HepG2 (cell line): Measurements from ENCODE around the gene VAC14. TPM values are rescaled to one million over a fixed set of nuclear protein-coding genes. Genes with fewer than 3 reads are reported as not detected.

Experiments used
- ATF7-NPFF ChIP-seq: sonication (generic); formaldehyde crosslinking; IDR thresholded peaks from 2 replicates; pipeline ENCODE4 v1.8.1; 2023; ENCODE audit warnings: mild to moderate bottlenecking, low read depth, missing genetic modification reagents, moderate library complexity
- CCAR2 ChIP-seq: fragments of 200-400 bp; formaldehyde crosslinking; optimal IDR thresholded peaks from 2 replicates; pipeline ENCODE3; 2018; ENCODE audit warnings: low read depth, mild to moderate bottlenecking, low read length, moderate library complexity
- DNMT3B ChIP-seq: conservative IDR thresholded peaks from 2 replicates; pipeline ENCODE4 v1.6.1; 2016; ENCODE audit warnings: missing biosample characterization, control low read depth
- HMG20B ChIP-seq: conservative IDR thresholded peaks from 2 replicates; pipeline ENCODE4 v1.6.1; 2016; ENCODE audit warnings: missing genetic modification reagents, missing compliant biosample characterization
- MAZ ChIP-seq, 2 experiments: sonication (generic) in 1 of 2; formaldehyde crosslinking in 1 of 2; IDR thresholded peaks; 2 replicates each; pipeline versions ENCODE4 v1.5.0 to v1.6.1; 2012 to 2020; ENCODE audit warnings: low read depth in 2 of 2, mild to moderate bottlenecking in 2 of 2, borderline replicate concordance in 1 of 2, improper control_type of control experiment in 1 of 2, low read length in 1 of 2, missing genetic modification reagents in 1 of 2, moderate library complexity in 1 of 2
- RAD51 ChIP-seq: fragments of 450-650 bp; IDR thresholded peaks from 2 replicates; pipeline ENCODE4 v1.6.1; 2016; ENCODE audit warnings: borderline replicate concordance
- RORA ChIP-seq: sonication (generic); formaldehyde crosslinking; IDR thresholded peaks from 2 replicates; pipeline ENCODE4 v1.5.0; 2020; ENCODE audit warnings: mild to moderate bottlenecking, missing genetic modification reagents, moderate library complexity
- SKI ChIP-seq: fragments of 450-650 bp; IDR thresholded peaks from one replicate; pipeline ENCODE4 v1.6.1; 2018; ENCODE audit warnings: mild to moderate bottlenecking; ENCODE audit not compliant: partially characterized antibody
- STAT5B ChIP-seq: sonication (generic); formaldehyde crosslinking; IDR thresholded peaks from 2 replicates; pipeline ENCODE4 v1.4.0; 2020; ENCODE audit warnings: missing genetic modification reagents
- THAP7 ChIP-seq: sonication (generic); formaldehyde crosslinking; IDR thresholded peaks from 2 replicates; pipeline ENCODE4 v1.8.1; 2023; ENCODE audit warnings: mild to moderate bottlenecking, missing genetic modification reagents
- TRIM24 ChIP-seq: sonication (generic); formaldehyde crosslinking; IDR thresholded peaks from 2 replicates; pipeline ENCODE4 v1.8.0; 2022; ENCODE audit warnings: mild to moderate bottlenecking, missing genetic modification reagents
- ZNF10 ChIP-seq: sonication (generic); formaldehyde crosslinking; IDR thresholded peaks from 2 replicates; pipeline ENCODE4 v1.4.0; 2020; ENCODE audit warnings: mild to moderate bottlenecking, low read depth, missing genetic modification reagents, borderline replicate concordance
- ZNF138 ChIP-seq: sonication (generic); formaldehyde crosslinking; IDR thresholded peaks from 2 replicates; pipeline ENCODE4 v1.5.0; 2020; ENCODE audit warnings: mild to moderate bottlenecking, low read depth, missing genetic modification reagents
- ZNF24 ChIP-seq: fragments of 450-650 bp; IDR thresholded peaks from 2 replicates; pipeline ENCODE4 v1.6.1; 2017; ENCODE audit warnings: antibody characterized with exemption, mild to moderate bottlenecking
- ZNF431 ChIP-seq: sonication (generic); formaldehyde crosslinking; IDR thresholded peaks from 2 replicates; pipeline ENCODE4 v1.9.0; 2022; ENCODE audit warnings: missing genetic modification reagents, low read depth, mild to moderate bottlenecking, borderline replicate concordance
- ZNF432 ChIP-seq: sonication (generic); formaldehyde crosslinking; IDR thresholded peaks from 2 replicates; pipeline ENCODE4 v1.5.0; 2020; ENCODE audit warnings: missing genetic modification reagents, mild to moderate bottlenecking, borderline replicate concordance
- ZNF569 ChIP-seq: sonication (generic); formaldehyde crosslinking; IDR thresholded peaks from 2 replicates; pipeline ENCODE4 v1.5.0; 2020; ENCODE audit warnings: mild to moderate bottlenecking, missing genetic modification reagents, moderate library complexity, borderline replicate concordance
- ZNF616 ChIP-seq: sonication (generic); formaldehyde crosslinking; IDR thresholded peaks from 2 replicates; pipeline ENCODE4 v1.5.0; 2020; ENCODE audit warnings: low read depth, mild to moderate bottlenecking, missing genetic modification reagents
- ZNF619 ChIP-seq: sonication (generic); formaldehyde crosslinking; IDR thresholded peaks from 2 replicates; pipeline ENCODE4 v1.4.0; 2020; ENCODE audit warnings: mild to moderate bottlenecking, missing genetic modification reagents
- ZNF737 ChIP-seq: sonication (generic); formaldehyde crosslinking; IDR thresholded peaks from 2 replicates; pipeline ENCODE4 v1.5.0; 2020; ENCODE audit warnings: missing genetic modification reagents, mild to moderate bottlenecking, borderline replicate concordance
- ZNF788 ChIP-seq: sonication (generic); formaldehyde crosslinking; IDR thresholded peaks from 2 replicates; pipeline ENCODE4 v1.5.0; 2020; ENCODE audit warnings: mild to moderate bottlenecking, missing genetic modification reagents, borderline replicate concordance
- polyA plus RNA-seq, 8 experiments: library from polyadenylated mRNA; depleted of rRNA in 3 of 8; stranded (reverse) in 7 of 8; unstranded in 1 of 8; fragments of >200 nt; fragmentation: Illumina TruSeq in 4 of 8; extraction: Trizol in 4 of 8; gene quantifications; 2 replicates each; pipeline versions ENCODE4 v1.2.1 to v1.2.3, GENCODE V29; 2011 to 2016; ENCODE audit warnings: low read depth in 4 of 8, missing spikeins in 1 of 8, mixed read lengths in 1 of 8; ENCODE audit not compliant: insufficient read depth in 1 of 8
- total RNA-seq, 5 experiments: library from RNA; depleted of rRNA; stranded (reverse); fragments of >200 nt; fragmentation: Illumina TruSeq; extraction: Trizol; gene quantifications; 2 replicates each; pipeline ENCODE4 v1.2.3, GENCODE V29; 2016; ENCODE audit warnings: low read depth in 1 of 5
- TF ChIP-seq, protein P1 (sequence below): sonication (generic); formaldehyde crosslinking; IDR thresholded peaks from 2 replicates; pipeline ENCODE4 v1.4.0; 2020; ENCODE audit warnings: missing genetic modification reagents, borderline replicate concordance

Gene VAC14
- total and polyA plus RNA-seq, 2 of the 13 experiments (the other 11 are each of a cell fraction or from before 2014, with no cell fraction given), result 23.5 to 24.6 TPM

GRCh38 chr16:70681382-70682238 is 119.3 kb downstream of the VAC14 start (continued):
- TF ChIP-seq ATF7-NPFF (peak; percentile 49; the same call in 1 of the 2 replicates), RAD51 (no peak), ZNF138 (no peak), DNMT3B (CRISPR knock-in tag) (peak; percentile 62; the same call in 1 of the 2 replicates), THAP7 (CRISPR knock-in tag) (peak; percentile 55; the same call in 1 of the 2 replicates), MAZ (IDR thresholded peaks at IDR 0.05; ENCODE audit: borderline replicate concordance, low read depth, low read length) (peak; percentile 79; the same call in 1 of the 2 replicates), MAZ (CRISPR knock-in tag; IDR thresholded peaks at IDR 0.05; ENCODE audit: low read depth) (peak; percentile 76), ZNF737 (CRISPR knock-in tag) (no peak), ZNF431 (CRISPR knock-in tag) (no peak), CCAR2 (no peak), STAT5B (CRISPR knock-in tag) (no peak), RORA (CRISPR knock-in tag) (no peak), HMG20B (CRISPR knock-in tag) (peak; percentile 17; the same call in 1 of the 2 replicates), ZNF569 (CRISPR knock-in tag) (no peak), ZNF619 (CRISPR knock-in tag) (peak; percentile 85; the same call in 1 of the 2 replicates), ZNF10 (CRISPR knock-in tag) (no peak), ZNF24 (no peak), ZNF432 (no peak), TRIM24 (CRISPR knock-in tag) (no peak), ZNF788 (CRISPR knock-in tag) (peak; percentile 14; the same call in 1 of the 2 replicates), SKI (no peak), ZNF616 (CRISPR knock-in tag) (0 out of 2 replicates have a peak, but pooled peaks have one; percentile 14)
- TF ChIP-seq, protein P1, sequence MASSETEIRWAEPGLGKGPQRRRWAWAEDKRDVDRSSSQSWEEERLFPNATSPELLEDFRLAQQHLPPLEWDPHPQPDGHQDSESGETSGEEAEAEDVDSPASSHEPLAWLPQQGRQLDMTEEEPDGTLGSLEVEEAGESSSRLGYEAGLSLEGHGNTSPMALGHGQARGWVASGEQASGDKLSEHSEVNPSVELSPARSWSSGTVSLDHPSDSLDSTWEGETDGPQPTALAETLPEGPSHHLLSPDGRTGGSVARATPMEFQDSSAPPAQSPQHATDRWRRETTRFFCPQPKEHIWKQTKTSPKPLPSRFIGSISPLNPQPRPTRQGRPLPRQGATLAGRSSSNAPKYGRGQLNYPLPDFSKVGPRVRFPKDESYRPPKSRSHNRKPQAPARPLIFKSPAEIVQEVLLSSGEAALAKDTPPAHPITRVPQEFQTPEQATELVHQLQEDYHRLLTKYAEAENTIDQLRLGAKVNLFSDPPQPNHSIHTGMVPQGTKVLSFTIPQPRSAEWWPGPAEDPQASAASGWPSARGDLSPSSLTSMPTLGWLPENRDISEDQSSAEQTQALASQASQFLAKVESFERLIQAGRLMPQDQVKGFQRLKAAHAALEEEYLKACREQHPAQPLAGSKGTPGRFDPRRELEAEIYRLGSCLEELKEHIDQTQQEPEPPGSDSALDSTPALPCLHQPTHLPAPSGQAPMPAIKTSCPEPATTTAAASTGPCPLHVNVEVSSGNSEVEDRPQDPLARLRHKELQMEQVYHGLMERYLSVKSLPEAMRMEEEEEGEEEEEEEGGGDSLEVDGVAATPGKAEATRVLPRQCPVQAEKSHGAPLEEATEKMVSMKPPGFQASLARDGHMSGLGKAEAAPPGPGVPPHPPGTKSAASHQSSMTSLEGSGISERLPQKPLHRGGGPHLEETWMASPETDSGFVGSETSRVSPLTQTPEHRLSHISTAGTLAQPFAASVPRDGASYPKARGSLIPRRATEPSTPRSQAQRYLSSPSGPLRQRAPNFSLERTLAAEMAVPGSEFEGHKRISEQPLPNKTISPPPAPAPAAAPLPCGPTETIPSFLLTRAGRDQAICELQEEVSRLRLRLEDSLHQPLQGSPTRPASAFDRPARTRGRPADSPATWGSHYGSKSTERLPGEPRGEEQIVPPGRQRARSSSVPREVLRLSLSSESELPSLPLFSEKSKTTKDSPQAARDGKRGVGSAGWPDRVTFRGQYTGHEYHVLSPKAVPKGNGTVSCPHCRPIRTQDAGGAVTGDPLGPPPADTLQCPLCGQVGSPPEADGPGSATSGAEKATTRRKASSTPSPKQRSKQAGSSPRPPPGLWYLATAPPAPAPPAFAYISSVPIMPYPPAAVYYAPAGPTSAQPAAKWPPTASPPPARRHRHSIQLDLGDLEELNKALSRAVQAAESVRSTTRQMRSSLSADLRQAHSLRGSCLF (CRISPR knock-in tag), result no peak
